ENCODE results near the gene GMDS. TPM values are rescaled to one million over a fixed set of nuclear protein-coding genes. Genes with fewer than 3 reads are reported as not detected.

Gene GMDS
- total and polyA plus RNA-seq, 2 donors (not counting 3 experiments of a cell fraction or from before 2014, with no cell fraction given): 9.8 to 23.5 TPM

DNA sequence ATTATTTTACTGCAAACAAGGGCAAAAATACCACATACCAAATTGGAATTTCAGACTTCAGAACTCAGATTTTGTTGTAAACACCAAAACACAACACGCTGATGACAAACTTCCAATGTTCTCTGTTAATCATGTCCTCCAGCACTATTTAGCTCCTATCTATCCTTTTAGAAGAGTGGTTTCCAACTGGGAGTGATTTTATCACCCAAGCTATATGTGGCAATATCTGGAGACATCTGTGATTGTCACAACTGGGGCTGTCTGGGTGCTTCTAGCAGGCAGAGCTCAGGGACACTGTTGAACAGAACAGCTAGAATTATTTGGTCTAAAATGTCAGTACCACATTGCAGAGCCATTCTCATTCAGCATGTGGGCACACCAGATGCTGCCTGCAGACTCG is 391.1 kb downstream of the GMDS start:
- intact Hi-C loops (cut with micrococcal nuclease): no loop called here
- H3K9ac ChIP-seq (replicated peaks; ENCODE audit: extremely low read depth, insufficient read depth, low read length): no peak overlapping the region
- CTCF ChIA-PET: no interaction called here
- no peak overlapping the region for H2AFZ ChIP-seq (ENCODE audit: low read depth, low read length)
- no peaks in the 10 kb centered on the region for H3K27me3 ChIP-seq (ENCODE audit: control insufficient read depth in 2 of 2, insufficient read depth in 2 of 2, low read length in 2 of 2)
- no peaks in the 10 kb centered on the region for H3K9me3 ChIP-seq (replicated peaks; ENCODE audit: control insufficient read depth, insufficient read depth, low read length)
- no peaks in the 10 kb centered on the region for H3K4me1 ChIP-seq (ENCODE audit: control insufficient read depth, extremely low read depth, insufficient read depth, low read length)
- no peaks in the 10 kb centered on the region for H3K79me2 ChIP-seq (ENCODE audit: control insufficient read depth, insufficient read depth, low read length)
- TF ChIP-seq EZH2 (IDR thresholded peaks at IDR 0.05; ENCODE audit: borderline replicate concordance, low read depth, low read length, severe bottlenecking) (no peak), POLR2A (IDR thresholded peaks at IDR 0.05; ENCODE audit: low read depth, low read length) (no peak), GATA2 (IDR thresholded peaks at IDR 0.05; ENCODE audit: insufficient read depth, insufficient read length, low read depth, low read length) (no peak), MYC (IDR thresholded peaks at IDR 0.05; ENCODE audit: low read depth, low read length) (no peak), MAX (IDR thresholded peaks at IDR 0.05; ENCODE audit: insufficient read depth, insufficient read length) (no peak), JUN (IDR thresholded peaks at IDR 0.05; ENCODE audit: borderline replicate concordance, insufficient read depth, insufficient read length, low read depth) (no peak), POLR2AphosphoS5 (IDR thresholded peaks at IDR 0.05; ENCODE audit: insufficient read depth, low read depth, low read length) (no peak), FOS (IDR thresholded peaks at IDR 0.05; ENCODE audit: borderline replicate concordance, insufficient read depth, low read length) (no peak)
- TF ChIP-seq, protein P1, sequence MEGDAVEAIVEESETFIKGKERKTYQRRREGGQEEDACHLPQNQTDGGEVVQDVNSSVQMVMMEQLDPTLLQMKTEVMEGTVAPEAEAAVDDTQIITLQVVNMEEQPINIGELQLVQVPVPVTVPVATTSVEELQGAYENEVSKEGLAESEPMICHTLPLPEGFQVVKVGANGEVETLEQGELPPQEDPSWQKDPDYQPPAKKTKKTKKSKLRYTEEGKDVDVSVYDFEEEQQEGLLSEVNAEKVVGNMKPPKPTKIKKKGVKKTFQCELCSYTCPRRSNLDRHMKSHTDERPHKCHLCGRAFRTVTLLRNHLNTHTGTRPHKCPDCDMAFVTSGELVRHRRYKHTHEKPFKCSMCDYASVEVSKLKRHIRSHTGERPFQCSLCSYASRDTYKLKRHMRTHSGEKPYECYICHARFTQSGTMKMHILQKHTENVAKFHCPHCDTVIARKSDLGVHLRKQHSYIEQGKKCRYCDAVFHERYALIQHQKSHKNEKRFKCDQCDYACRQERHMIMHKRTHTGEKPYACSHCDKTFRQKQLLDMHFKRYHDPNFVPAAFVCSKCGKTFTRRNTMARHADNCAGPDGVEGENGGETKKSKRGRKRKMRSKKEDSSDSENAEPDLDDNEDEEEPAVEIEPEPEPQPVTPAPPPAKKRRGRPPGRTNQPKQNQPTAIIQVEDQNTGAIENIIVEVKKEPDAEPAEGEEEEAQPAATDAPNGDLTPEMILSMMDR (IDR thresholded peaks at IDR 0.05; ENCODE audit: extremely low read depth in 1 of 2, insufficient read depth in 1 of 2, low read depth in 1 of 2, low read length in 2 of 2): no peak
- DNase-seq (ENCODE audit: low read depth, low spot score) (no peak), FAIRE-seq (no peak)
- no peaks in the 10 kb centered on the region for H3K36me3 ChIP-seq (ENCODE audit: control insufficient read depth in 2 of 2, extremely low read depth in 1 of 2, insufficient read depth in 2 of 2, low read length in 2 of 2)
- POLR2A ChIA-PET: no interaction called here
- no peak overlapping the region for H3K4me2 ChIP-seq (ENCODE audit: insufficient read depth, low read length)
- H3K9me1 ChIP-seq (replicated peaks; ENCODE audit: control insufficient read depth, extremely low read depth, insufficient read depth, low read length): no peaks in the 10 kb centered on the region
- H3K27ac ChIP-seq (ENCODE audit: insufficient read depth, low read depth, low read length): no peak overlapping the region
- no TSS peak for BruUV-seq (replicated peaks)
- no peaks in the 10 kb centered on the region for H4K20me1 ChIP-seq (replicated peaks; ENCODE audit: control insufficient read depth, extremely low read depth, insufficient read depth, low read length)
- dilution Hi-C loops (cut with MboI; ENCODE audit: extremely low pct_ligation_motif_present, low sequenced_read_pairs): no loop called here
- H3K4me3 ChIP-seq (replicated peaks in 1 of 3; ENCODE audit: insufficient read depth in 1 of 3, low read depth in 1 of 3, low read length in 3 of 3): no peak overlapping the region

Data from endothelial cell of umbilical vein (primary cell).